ENCODE data around the gene CCDC13. TPM values are rescaled to one million over a fixed set of nuclear protein-coding genes. Genes with fewer than 3 reads are reported as not detected.
A peak's percentile ranks its signal among the peaks of the same experiment; 100 is the strongest.

Gene CCDC13
- total and polyA plus RNA-seq, 7 donors = 0.60 to 3.9 (median 1.1) TPM; not detected in 1

DNA sequence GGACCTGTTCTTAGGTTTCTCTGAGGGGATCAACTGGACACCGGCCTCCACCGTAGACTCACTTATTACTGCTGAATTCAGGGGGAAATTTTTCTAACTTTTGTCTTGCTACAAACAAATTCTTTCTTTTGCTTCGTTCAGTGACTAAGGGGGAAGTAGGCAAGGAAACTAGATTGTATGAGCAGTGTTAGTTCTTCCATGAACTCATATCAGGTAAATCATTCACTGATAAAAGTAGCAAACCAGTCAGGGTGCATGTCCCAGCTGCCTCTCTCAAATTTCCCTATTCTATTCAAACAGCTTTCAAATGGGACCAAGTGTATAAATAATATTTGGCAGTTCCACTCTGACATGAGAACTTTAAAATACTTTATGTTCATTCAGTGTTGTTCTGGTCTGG lies 7.3 kb upstream of the CCDC13 start:
- Histone ChIP-seq H3K4me3 (no peak overlapping the region), H3K27me3 (no peaks in the 10 kb centered on the region), H3K4me1 (peaks cover 0 to 16% (median 0%) of the 10 kb centered on the region in 4 donors), H3K36me3 (peaks cover 0 to 25% (median 0%) of the 10 kb centered on the region in 4 donors), H3K27ac (peak overlapping the region; percentile 32 to 70 (median 41)), H3K9me3 (no peaks in the 10 kb centered on the region)
- DNase-seq = no peak
- no peak for TF ChIP-seq POLR2AphosphoS5 (IDR thresholded peaks at IDR 0.05)
- TF ChIP-seq, protein P1, sequence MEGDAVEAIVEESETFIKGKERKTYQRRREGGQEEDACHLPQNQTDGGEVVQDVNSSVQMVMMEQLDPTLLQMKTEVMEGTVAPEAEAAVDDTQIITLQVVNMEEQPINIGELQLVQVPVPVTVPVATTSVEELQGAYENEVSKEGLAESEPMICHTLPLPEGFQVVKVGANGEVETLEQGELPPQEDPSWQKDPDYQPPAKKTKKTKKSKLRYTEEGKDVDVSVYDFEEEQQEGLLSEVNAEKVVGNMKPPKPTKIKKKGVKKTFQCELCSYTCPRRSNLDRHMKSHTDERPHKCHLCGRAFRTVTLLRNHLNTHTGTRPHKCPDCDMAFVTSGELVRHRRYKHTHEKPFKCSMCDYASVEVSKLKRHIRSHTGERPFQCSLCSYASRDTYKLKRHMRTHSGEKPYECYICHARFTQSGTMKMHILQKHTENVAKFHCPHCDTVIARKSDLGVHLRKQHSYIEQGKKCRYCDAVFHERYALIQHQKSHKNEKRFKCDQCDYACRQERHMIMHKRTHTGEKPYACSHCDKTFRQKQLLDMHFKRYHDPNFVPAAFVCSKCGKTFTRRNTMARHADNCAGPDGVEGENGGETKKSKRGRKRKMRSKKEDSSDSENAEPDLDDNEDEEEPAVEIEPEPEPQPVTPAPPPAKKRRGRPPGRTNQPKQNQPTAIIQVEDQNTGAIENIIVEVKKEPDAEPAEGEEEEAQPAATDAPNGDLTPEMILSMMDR (IDR thresholded peaks at IDR 0.05) = no peak
- TF ChIP-seq EP300 (IDR thresholded peaks at IDR 0.05) = no peak
- no peak for TF ChIP-seq POLR2A (IDR thresholded peaks at IDR 0.05)
- intact Hi-C loops (cut with DNase I) = loop anchor here (2.0 kb wide), 1 partner anchor 58 kb away; no protein-coding TSS in a partner anchor
- WGBS, 2 donors = 64 to 76% methylated on average over 3 of the region's 3 CpGs

DNA sequence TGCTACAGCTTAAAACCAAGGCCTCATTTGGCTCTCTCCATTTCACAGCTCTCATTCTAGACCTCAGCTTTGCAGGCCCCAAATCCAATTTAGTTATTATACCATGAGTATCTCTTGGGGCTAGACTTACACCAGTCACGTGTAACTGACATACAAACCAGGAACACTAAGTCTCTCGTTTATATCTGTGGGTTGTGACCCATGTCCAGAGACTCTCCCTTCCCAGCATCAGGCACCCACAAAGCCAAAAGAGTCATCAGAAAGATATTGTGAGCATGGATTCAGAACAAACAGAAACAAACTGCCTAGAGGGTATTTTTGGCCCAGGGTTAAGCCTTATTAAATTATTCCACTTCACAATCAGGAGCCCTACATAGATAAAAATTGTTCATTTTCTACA lies 5.6 kb upstream of the CCDC13 start:
- no peak overlapping the region for H3K4me3 ChIP-seq
- H3K27ac ChIP-seq = peak overlapping the region; percentile 33 to 70 (median 46)
- no peaks in the 10 kb centered on the region for H3K9me3 ChIP-seq
- H3K4me1 ChIP-seq = peaks cover 0 to 19% (median 2%) of the 10 kb centered on the region in 4 donors
- intact Hi-C loops (cut with DNase I) = no loop called here
- 85 to 91% methylated on average over 2 of the region's 2 CpGs for WGBS, 2 donors
- peaks cover 0 to 11% (median 0%) of the 10 kb centered on the region in 4 donors for H3K36me3 ChIP-seq
- no peak for DNase-seq
- H3K27me3 ChIP-seq = no peaks in the 10 kb centered on the region
- peak in 2 of 4 donors; percentile 4 to 25 for TF ChIP-seq POLR2AphosphoS5 (IDR thresholded peaks at IDR 0.05)
- TF ChIP-seq, protein P1 (IDR thresholded peaks at IDR 0.05) = no peak
- TF ChIP-seq POLR2A (IDR thresholded peaks at IDR 0.05) = no peak
- no peak for TF ChIP-seq EP300 (IDR thresholded peaks at IDR 0.05)

GRCh38 chr3:42773409-42773751 lies 327 bp upstream of the CCDC13 start:
- Histone ChIP-seq H3K27me3 (no peaks in the 10 kb centered on the region), H3K36me3 (no peaks in the 10 kb centered on the region), H3K4me1 (peaks cover 0 to 14% (median 12%) of the 10 kb centered on the region in 4 donors), H3K4me3 (peak overlapping the region; percentile 44 to 62 (median 54)), H3K27ac (peak overlapping the region; percentile 70 to 84 (median 80)), H3K9me3 (no peaks in the 10 kb centered on the region)
- DNase-seq = no peak
- TF ChIP-seq POLR2AphosphoS5 (IDR thresholded peaks at IDR 0.05) (no peak), POLR2A (IDR thresholded peaks at IDR 0.05) (no peak), EP300 (IDR thresholded peaks at IDR 0.05) (no peak)
- TF ChIP-seq, protein P1 (IDR thresholded peaks at IDR 0.05) = no peak
- 6 to 11% methylated on average over 6 of the region's 6 CpGs for WGBS, 2 donors
- intact Hi-C loops (cut with DNase I) = no loop called here

GRCh38 chr3:42771271-42771670 lies 1.8 kb downstream of the CCDC13 start:
- Histone ChIP-seq H3K9me3 (no peaks in the 10 kb centered on the region), H3K4me1 (peaks cover 0 to 14% (median 12%) of the 10 kb centered on the region in 4 donors), H3K27me3 (no peaks in the 10 kb centered on the region), H3K4me3 (no peak overlapping the region), H3K27ac (no peak overlapping the region), H3K36me3 (no peaks in the 10 kb centered on the region)
- no peak for TF ChIP-seq EP300 (IDR thresholded peaks at IDR 0.05)
- TF ChIP-seq, protein P1 (IDR thresholded peaks at IDR 0.05) = no peak
- no peak for TF ChIP-seq POLR2AphosphoS5 (IDR thresholded peaks at IDR 0.05)
- TF ChIP-seq POLR2A (IDR thresholded peaks at IDR 0.05) = no peak
- WGBS, 2 donors = 36 to 68% methylated on average over 1 of the region's 1 CpG
- intact Hi-C loops (cut with DNase I) = no loop called here
- DNase-seq = no peak
